GM21723 (cell line): Measurements from ENCODE around the gene CA11.
"Not testable (repeated sequence)": the region's sequence is repeated elsewhere in the genome, so short reads cannot be mapped to it uniquely, and the experiment has no call there.

Experiments used
- ATAC-seq: cut with Tn5 transposase; IDR thresholded peaks from one replicate; pipeline ENCODE4 v1.9.1; 2021; ENCODE audit warnings: mild to moderate bottlenecking, moderate library complexity; ENCODE audit not compliant: unreplicated experiment

Gene CA11

DNA sequence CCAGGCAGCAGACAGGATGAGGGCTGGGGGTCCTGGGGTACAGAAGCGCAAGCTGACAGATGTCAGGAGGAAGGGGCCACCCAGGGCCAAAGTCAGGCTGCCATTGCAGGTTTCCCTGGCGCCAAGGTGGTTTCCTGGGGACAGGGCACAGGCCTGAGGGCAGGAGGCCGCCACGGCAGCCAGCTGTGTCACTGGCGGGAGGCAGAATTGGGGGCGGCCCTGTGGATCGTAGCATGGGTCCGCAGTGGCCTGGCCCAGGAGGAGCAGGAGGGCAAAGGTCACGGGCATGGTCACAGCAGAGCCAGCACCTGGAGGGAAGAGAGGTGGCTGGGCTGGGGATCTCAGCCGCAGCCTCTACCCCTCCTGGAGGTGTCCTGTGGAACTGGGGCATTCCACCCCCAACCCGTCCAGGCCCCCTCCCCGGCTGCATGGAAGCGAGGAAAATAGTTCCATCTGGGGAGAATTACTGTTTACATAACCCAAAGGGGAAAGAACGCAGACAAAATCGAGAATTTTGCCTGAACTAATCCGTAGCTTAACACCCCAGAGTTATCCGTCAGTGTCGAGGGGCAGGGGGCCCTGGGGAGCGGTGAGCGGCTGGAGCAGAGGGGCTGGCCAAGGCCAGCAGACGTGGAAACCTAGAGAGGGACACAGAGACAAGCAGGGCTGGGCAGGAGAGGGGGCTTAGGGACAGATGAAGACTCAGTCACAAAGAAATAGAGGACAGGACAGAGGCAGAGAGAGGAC is 24.9 kb upstream of the CA11 start:
- no peak for ATAC-seq

DNA sequence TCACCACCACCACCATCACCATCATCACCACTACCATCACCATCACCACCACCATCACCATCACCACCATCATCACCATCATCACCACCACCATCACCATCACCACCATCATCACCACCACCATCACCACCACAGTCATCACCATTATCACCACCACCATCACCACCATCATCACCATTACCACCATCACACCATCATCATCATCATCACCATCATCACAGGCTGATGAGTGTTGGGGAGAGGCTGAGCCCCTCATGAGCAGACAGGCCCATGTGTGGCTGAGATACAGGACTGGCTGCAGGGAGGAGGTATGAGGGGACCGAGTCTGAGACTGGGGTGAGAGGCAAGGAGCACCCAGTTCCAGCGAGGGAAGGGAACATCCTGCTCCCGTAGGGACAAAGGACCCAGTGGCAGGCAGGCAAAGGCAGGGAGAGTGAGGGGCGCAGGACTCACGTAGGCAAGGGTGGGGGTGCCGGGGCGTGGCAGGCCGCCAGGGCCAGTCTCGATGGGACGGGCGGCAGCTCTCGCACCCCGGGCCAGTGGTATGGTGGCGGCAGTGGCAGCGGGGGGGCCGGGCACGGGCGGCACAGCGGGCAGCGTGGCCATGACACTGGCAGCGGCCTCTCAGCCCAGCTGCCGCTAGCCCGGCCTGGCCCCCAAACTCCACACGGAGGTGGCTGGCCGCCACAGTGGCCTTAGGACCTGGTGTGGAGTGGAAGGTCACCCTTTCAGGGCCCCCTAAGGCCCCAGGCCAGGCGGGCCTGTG is 24.1 kb upstream of the CA11 start:
- no peak for ATAC-seq

DNA sequence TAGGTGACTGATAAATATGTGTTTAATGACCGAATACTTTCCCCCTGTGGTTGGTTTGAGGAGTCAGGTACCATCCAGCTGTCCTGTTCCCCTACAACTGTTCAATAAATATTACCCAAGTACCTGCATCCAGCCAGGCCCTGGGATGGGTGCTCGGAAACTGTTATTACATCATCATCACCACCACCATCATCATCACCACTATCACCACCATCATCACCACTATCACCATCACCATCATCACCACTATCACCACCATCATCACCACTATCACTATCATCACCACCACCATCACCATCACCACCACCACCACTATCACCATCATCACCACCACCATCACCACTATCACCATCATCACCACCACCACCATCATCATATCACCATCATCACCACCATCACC is 22.8 kb upstream of the CA11 start:
- ATAC-seq, result no peak

DNA sequence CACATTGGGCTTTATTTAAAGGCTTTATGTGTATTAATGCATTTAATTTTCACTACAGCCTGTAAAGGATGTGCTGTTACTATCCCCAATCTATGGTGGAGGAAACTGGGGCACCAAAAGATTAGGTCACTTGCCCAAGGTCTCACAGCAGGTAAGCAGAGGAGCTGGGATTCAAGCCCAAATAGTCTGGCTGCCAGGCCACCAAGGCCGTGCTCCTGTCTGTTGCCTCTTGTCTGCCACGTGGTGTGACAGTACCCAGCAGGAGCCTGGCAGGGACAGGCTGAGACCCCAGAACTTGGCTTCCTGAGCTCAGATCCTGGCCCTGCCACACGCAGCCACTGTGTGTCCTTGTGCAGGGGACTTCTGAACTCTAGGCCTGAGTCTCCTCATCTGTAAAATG is 22.3 kb upstream of the CA11 start:
- ATAC-seq, result no peak

DNA sequence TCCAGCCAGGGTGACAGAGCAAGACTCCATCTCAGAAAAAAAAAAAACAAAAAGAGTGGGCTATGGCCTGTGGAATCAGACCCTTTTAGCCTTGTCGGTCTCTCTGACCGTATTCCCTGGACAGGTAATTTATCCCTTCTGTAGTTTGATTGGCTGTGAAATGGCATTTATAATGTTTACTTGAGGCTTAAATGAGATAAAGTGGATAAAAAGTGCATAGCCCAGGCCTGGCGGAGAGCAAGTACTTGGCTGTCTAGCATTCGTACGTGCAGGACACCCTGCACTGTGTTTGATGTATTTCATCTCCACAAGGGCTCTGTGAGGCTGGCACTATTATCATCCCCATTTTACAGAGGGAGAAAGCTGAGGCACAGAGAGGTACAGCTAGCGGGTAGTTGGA is 19.8 kb upstream of the CA11 start:
- no peak for ATAC-seq

DNA sequence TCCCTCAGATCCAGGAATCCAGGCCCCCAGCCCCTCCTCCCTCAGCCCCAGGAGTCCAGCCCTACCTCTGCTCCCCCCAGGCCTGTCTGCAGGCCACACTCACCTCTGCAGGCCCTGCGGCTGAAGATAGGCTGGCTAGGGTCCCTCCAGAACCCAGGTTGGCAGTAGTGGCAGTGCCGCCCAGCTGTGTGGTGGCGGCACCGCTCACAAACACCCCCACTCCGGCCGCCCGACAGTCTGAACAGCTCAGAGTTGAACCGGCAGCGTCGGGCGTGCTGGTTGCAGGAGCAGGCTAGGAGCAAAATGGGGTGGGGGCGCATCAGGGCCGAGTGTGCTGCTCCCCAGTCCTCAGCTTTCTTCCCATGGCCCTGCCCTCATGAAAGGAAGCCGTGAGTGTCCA is 18.5 kb upstream of the CA11 start:
- no peak for ATAC-seq

DNA sequence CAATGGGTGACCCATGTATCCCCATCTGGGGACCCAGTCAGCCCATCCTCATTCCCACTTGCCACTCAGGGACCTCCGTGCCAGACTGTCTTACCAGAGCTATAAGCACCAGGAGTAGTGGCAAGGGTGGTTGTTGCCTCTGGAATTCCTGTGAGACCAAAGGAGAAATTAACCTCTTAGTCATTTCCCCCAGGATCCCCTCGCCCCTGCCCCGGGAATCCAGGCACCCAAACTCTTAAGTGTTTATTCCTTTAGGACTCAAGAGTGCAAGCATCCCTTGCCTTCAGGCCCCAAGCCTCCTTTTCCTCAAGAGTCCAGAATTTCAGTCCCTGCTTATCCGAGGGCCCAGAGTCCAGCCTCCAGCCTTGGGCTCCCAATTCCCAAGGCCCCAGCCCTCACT is 17.7 kb upstream of the CA11 start:
- no peak for ATAC-seq

DNA sequence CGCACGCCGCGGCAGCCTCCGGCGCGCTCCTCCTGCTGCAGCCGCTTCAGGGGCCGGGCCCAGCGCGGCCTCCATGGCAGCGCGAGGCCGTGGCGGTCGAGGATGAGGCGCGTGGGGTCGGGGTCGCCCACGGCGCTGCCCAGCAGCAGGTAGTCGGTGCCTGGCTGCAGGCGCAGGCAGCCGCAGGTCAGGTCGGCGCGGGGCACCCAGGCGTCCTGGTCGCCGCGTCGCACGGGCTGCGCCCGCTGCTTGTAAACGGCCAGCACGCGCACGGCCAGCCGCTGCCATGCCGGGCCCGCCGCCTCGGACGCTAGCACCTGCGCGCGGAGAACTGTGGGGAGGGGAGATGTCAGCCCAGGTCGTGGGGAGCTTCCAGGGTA is 15.7 kb upstream of the CA11 start:
- no peak for ATAC-seq

DNA sequence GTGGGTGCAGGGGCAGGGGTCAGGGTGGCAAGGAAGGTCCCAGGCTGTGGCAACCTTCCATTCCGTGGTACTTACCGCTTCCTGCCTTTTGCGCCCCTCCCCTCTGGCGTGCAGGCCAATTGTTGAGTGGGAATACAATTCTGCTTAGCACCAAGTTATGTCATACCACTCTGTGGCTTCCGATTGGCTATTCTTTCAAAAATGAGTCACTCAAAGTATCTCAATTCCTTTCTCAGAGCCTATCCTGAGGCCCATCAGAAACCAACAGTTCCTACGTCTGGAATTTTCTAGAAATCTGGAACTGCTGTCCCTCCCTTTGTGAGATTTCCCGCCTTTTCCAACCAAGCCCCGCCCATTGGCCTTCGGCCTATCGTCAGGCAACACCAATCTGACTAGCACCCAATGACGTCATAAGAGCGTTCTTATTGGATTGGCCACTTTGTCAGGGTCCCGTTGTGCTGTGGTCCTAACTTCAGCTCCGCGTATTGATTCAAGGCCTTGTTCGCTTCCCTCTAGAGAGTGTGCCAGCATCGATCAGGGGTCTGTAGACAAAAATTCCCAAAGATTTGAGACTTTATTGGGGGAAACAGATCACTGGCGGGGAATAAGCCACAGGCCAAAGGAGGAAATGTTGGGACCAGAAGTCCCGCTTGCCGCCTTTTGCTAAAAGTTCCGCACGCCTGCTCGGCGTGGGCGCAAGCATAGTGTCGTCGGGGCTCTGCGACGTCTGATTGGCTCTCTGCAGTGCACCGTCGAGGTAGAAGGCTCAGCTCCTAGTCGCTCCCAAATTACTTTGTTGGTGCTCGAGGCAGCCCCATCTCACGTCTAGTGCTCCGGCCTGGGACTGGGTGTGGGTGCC is 15.1 kb upstream of the CA11 start:
- peak; percentile 81 for ATAC-seq

DNA sequence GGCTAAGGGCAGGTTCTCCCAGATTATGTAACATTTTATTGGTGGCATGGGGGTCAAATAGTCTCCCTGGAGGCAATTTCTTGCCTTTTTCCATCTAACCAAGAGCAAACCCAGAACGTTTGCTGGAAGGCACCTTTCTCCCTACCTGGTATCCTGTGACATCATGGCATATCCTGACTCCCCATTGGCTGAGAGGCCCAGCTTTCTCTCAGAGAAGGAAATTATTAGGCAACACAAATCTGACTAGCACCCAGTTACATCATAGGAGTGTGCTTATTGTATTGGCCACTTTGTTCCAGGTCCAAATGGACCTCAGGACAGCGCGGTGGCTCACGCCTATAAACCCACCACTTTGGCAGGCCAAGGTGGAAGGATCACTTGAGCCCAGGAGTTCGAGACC is 13.8 kb upstream of the CA11 start:
- ATAC-seq, result no peak

DNA sequence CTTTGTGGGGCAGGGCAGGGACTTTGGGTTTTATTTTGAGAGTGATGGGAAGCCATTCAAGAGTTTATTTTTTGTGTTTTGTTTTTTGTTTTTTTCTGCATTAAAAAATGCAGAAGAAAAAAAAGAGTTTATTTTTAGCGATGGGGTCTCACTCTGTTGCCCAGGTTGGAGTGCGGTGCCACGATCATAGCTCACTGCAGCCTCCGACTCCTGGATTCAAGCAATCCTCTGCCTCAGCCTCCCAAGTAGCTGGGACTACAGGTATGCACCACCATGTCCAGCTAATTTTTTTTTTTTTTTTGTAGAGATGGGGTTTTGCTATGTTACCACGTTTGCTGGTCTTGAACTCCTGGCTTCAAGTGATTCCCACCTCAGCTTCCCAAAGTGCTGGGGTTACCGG is 12.5 kb upstream of the CA11 start:
- no peak for ATAC-seq

DNA sequence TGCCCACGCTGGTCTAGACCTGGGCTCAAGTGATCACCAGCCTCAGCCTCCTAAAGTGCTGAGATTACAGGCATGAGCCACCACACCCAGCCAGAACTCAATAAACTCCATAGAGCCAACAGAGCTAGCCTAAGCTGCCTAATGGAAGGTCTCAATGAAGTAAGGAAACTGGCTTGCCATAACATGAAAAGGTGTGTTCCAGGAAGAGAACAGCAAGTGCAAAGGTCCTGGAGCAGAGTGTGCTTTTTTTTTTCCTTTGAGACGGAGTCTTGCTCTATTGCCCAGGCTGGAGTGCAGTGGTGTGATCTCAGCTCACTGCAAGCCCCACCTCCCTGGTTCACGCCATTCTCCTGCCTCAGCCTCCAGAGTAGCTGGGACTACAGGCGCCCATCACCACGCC is 11.8 kb upstream of the CA11 start:
- ATAC-seq, result not testable (repeated sequence)

DNA sequence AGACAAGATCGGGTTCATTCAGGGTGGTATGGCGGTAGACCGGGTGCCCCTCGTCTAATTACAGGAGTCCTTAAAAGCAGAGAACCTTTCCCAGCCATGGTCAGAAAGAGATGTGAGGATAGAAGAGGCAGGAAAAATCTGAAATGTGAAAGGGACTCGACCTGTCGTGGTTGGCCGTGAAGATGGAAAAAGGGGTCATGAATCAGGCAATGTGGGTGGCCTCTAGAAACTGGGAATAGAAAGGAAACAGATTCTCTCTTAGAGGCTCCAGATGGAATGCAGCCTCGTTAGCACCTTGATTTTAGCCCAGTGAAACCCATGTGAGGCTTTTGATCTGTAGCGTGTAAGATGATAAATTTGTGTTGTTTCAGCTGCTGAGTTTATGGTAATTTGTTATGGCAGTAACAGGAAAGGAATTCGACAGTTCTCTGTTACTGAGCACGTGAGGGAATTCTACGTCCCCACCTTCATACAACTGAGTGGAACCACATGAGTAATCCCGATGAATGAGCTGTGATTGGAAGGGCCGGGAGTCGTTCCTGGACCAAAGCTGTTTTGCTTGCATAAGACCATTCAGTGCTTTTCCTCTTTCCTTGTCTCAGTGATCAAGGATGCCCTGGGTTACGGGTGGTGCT is 11.0 kb upstream of the CA11 start:
- ATAC-seq, result no peak

DNA sequence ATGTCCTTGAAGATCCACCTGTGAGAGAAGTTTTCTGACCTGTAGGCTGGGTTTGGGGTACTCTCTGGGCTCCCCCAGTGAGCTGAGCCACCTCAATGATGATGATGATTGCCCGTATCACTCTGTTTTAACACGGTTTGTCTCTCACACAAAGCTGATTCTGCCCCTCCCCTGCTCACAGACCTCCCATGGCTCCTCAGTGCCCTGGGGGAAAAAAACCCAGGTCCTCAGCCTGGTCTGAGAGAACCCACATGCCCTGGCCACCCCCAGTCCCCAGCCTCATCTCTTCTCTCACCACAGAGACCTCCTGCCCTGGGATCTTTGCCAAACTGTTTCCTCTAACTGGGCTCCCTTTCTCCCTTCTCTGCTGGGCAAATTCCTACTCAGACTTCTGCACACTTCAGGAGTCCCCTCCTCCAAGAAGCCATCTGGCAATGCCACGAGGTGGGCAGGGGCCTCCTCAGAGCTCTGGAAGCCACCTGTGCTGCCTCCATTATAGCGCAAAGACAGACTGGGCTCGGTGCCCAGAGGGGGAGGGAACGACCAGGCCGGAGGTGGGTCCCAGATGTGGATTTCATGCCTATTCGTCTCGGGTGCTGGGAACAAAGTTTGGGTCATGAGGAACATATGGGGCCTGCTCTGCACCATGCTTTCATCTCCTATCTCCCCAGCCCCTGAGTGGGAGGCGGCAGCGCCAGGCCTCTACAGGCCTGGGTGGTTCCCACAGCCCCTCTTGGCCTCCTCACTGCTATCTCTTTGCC is 8.5 kb upstream of the CA11 start:
- no peak for ATAC-seq

DNA sequence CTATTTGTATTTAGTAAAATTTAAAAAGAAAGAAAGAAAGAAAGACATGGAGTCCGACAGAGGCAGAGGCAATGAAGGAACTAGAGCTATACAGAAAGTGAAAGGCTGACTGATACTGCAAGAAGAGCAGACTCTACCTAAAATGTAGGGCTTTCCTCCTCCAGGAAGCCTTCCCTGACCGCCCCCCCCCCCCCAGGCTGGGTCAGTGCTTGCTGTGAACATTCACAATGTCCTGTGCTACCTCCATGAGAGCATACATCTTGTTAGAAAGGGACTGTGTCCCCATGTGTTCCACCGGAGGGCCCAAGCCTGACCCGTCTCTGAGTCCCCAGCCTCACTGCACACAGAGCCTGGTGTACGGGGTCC is 5.7 kb upstream of the CA11 start:
- no peak for ATAC-seq

DNA sequence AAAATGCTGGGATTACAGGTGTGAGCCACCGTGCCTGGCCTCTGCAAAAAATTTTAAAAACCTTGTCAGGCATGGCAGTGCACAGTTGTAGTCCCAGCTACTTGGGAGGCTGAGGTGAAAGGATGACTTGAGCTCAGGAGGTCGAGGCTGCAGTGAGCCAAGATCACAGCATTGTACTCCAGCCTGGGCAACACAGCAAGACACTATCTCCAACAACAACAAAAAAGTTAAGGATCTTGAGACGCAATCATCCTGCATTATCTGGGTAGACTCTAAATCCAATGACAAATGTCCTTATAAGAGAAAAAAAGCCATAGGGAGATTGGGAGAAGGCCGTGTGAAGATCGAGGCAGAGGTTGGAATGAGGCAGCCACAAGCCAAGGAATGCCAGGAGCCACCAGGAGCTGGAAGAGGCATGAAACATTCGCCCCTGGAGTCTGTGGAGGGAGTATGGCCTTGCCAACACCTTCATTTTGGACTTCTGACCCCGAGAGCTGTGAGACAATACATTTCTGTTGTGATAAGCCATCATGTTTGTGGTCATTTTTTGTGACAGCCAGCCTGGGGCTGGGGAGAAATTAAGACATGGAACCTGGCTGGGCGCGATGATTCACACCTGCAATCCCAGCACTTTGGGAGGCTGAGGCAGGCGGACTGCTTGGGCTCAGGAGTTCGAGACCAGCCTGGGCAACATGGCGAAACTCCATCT is 5.1 kb upstream of the CA11 start:
- no peak for ATAC-seq

DNA sequence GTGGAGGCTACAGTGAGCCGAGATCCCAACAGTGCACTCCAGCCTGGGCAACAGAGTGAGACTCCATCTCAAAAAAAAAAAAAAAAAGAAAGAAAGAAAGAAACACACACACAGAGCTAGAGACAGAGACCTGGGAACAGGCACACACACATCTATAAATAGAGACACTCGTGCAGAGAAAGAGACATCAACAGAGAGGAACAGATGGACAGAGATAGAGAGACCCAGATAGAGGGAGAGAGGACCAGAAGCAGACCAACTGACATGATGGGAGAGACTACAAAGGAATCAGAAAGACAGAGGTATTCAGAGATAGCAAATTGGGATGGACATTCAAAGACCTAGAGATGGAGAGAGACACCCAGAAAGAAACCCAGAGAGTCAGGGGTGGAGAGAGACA is 2.1 kb upstream of the CA11 start:
- ATAC-seq, result no peak

DNA sequence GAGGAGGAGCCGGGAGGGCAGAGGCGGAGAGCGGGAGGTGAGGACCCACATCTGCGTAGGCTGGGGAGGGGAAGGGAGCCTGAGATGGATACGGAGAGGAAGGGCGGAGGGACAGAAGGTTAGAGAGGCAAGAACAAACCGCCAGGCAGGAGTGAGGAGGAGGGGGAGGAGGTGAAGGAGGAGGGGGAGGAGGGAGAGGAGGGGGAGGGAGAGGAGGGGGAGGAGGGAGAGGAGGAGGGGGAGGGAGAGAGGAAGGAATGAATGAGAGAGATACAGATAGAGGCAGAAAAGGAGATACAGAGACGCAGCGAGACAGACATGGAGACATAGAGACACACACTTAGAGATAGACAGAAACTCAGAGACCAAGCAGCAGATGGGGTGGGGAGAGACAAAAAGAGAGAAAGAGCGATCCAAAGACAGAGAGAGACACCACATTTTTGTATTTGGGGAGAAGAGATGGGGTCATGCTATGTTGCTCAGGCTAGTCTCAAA is 782 bp upstream of the CA11 start:
- no peak for ATAC-seq

DNA sequence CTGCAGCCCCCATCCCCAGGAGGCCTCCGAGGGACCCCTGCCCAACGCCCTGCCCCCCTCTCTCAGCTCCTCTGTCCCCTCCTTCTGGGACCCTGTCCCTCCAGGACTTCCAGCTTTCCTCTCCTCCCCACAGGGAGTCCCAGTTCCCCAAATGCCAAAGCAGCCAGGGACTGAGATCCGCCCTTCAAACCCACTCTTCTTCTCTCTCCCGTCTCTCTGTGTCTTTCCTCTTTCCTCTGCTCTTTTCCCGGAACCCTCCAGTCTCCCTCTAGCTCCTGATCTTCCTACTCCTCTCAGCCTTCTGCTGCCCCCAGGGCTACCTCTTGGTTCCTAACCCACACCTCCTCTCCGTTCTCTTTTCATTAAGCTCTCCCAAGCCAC is 377 bp downstream of the CA11 start:
- no peak for ATAC-seq
